K562 (cell line): ENCODE results near the gene RNF141. TPM values are rescaled to one million over a fixed set of nuclear protein-coding genes. Genes with fewer than 3 reads are reported as not detected.

Experiments used
- COPS2 ChIP-seq: fragments of 450-650 bp; conservative IDR thresholded peaks from 2 replicates; pipeline ENCODE4 v1.6.1; 2016; ENCODE audit warnings: mild to moderate bottlenecking, moderate library complexity
- DIDO1 ChIP-seq: fragments of 450-650 bp; IDR thresholded peaks from 2 replicates; pipeline ENCODE4 v1.6.1; 2016; ENCODE audit warnings: low read depth, missing biosample characterization, missing genetic modification characterization
- NEUROD1 ChIP-seq: fragments of 150-350 bp; IDR thresholded peaks from 2 replicates; pipeline ENCODE4 v1.6.1; 2014; ENCODE audit warnings: borderline replicate concordance, low read length, low read depth; ENCODE audit not compliant: partially characterized antibody
- SMC3 ChIP-seq: conservative IDR thresholded peaks from 2 replicates; pipeline ENCODE4 v1.6.1; 2011; ENCODE audit warnings: low read depth, low read length, improper control_type of control experiment; ENCODE audit not compliant: insufficient read depth
- THRAP3 ChIP-seq: fragments of 450-650 bp; IDR thresholded peaks from 2 replicates; pipeline ENCODE4 v1.6.1; 2016; ENCODE audit warnings: mild to moderate bottlenecking, inconsistent platforms, borderline replicate concordance
- polyA plus RNA-seq, 8 experiments: library from polyadenylated mRNA; depleted of rRNA in 4 of 8; stranded (reverse) in 5 of 8; unstranded in 3 of 8; fragments of >200 nt; fragmentation: Nextera tagmentation in 2 of 8; fragmentation: Illumina TruSeq in 1 of 8; extraction: Ambion mirVana in 2 of 8; extraction: Trizol in 1 of 8; gene quantifications; 2 replicates each; pipeline versions ENCODE4 v1.2.1 to v1.2.3, GENCODE V29; 2011 to 2014; ENCODE audit warnings: inconsistent platforms in 1 of 8, missing spikeins in 1 of 8
- total RNA-seq, 7 experiments: library from RNA; depleted of rRNA in 6 of 7; stranded (reverse); fragments of >200 nt in 6 of 7; fragmentation: Illumina TruSeq in 2 of 7; extraction: Trizol in 2 of 7; gene quantifications; 2 replicates each; pipeline versions ENCODE4 v1.2.1 to v1.2.3, GENCODE V29; 2011 to 2021; ENCODE audit warnings: low replicate concordance in 1 of 7
- TF ChIP-seq, protein P1 (sequence below): fragments of 200-600 bp; sonication (generic); IDR thresholded peaks from one replicate; pipeline ENCODE4 v1.6.1; 2012; ENCODE audit warnings: mild to moderate bottlenecking, low read depth, low read length, inconsistent platforms
- TF ChIP-seq, protein P2 (sequence below): sonication (generic); formaldehyde crosslinking; IDR thresholded peaks from 2 replicates; pipeline ENCODE4 v1.8.1; 2023; ENCODE audit warnings: mild to moderate bottlenecking, missing genetic modification reagents
- TF ChIP-seq, protein P3 (sequence below): fragments of 250-450 bp; sonication (Bioruptor Pico); IDR thresholded peaks from 2 replicates; pipeline ENCODE4 v1.5.0; 2020; ENCODE audit warnings: mild to moderate bottlenecking, borderline replicate concordance
- TF ChIP-seq, protein P4 (sequence below): fragments of 450-650 bp; formaldehyde crosslinking; conservative IDR thresholded peaks from 2 replicates; pipeline ENCODE4 v1.4.0; 2022; ENCODE audit warnings: mild to moderate bottlenecking, missing genetic modification characterization

Gene RNF141
- total and polyA plus RNA-seq, 9 of the 15 experiments (the other 6 are each of a cell fraction or from before 2014, with no cell fraction given), result 9.7 to 51.9 (median 18.9) TPM

GRCh38 chr11:10490398-10491241 lies 50.4 kb downstream of the RNF141 start (continued):
- TF ChIP-seq, protein P1, sequence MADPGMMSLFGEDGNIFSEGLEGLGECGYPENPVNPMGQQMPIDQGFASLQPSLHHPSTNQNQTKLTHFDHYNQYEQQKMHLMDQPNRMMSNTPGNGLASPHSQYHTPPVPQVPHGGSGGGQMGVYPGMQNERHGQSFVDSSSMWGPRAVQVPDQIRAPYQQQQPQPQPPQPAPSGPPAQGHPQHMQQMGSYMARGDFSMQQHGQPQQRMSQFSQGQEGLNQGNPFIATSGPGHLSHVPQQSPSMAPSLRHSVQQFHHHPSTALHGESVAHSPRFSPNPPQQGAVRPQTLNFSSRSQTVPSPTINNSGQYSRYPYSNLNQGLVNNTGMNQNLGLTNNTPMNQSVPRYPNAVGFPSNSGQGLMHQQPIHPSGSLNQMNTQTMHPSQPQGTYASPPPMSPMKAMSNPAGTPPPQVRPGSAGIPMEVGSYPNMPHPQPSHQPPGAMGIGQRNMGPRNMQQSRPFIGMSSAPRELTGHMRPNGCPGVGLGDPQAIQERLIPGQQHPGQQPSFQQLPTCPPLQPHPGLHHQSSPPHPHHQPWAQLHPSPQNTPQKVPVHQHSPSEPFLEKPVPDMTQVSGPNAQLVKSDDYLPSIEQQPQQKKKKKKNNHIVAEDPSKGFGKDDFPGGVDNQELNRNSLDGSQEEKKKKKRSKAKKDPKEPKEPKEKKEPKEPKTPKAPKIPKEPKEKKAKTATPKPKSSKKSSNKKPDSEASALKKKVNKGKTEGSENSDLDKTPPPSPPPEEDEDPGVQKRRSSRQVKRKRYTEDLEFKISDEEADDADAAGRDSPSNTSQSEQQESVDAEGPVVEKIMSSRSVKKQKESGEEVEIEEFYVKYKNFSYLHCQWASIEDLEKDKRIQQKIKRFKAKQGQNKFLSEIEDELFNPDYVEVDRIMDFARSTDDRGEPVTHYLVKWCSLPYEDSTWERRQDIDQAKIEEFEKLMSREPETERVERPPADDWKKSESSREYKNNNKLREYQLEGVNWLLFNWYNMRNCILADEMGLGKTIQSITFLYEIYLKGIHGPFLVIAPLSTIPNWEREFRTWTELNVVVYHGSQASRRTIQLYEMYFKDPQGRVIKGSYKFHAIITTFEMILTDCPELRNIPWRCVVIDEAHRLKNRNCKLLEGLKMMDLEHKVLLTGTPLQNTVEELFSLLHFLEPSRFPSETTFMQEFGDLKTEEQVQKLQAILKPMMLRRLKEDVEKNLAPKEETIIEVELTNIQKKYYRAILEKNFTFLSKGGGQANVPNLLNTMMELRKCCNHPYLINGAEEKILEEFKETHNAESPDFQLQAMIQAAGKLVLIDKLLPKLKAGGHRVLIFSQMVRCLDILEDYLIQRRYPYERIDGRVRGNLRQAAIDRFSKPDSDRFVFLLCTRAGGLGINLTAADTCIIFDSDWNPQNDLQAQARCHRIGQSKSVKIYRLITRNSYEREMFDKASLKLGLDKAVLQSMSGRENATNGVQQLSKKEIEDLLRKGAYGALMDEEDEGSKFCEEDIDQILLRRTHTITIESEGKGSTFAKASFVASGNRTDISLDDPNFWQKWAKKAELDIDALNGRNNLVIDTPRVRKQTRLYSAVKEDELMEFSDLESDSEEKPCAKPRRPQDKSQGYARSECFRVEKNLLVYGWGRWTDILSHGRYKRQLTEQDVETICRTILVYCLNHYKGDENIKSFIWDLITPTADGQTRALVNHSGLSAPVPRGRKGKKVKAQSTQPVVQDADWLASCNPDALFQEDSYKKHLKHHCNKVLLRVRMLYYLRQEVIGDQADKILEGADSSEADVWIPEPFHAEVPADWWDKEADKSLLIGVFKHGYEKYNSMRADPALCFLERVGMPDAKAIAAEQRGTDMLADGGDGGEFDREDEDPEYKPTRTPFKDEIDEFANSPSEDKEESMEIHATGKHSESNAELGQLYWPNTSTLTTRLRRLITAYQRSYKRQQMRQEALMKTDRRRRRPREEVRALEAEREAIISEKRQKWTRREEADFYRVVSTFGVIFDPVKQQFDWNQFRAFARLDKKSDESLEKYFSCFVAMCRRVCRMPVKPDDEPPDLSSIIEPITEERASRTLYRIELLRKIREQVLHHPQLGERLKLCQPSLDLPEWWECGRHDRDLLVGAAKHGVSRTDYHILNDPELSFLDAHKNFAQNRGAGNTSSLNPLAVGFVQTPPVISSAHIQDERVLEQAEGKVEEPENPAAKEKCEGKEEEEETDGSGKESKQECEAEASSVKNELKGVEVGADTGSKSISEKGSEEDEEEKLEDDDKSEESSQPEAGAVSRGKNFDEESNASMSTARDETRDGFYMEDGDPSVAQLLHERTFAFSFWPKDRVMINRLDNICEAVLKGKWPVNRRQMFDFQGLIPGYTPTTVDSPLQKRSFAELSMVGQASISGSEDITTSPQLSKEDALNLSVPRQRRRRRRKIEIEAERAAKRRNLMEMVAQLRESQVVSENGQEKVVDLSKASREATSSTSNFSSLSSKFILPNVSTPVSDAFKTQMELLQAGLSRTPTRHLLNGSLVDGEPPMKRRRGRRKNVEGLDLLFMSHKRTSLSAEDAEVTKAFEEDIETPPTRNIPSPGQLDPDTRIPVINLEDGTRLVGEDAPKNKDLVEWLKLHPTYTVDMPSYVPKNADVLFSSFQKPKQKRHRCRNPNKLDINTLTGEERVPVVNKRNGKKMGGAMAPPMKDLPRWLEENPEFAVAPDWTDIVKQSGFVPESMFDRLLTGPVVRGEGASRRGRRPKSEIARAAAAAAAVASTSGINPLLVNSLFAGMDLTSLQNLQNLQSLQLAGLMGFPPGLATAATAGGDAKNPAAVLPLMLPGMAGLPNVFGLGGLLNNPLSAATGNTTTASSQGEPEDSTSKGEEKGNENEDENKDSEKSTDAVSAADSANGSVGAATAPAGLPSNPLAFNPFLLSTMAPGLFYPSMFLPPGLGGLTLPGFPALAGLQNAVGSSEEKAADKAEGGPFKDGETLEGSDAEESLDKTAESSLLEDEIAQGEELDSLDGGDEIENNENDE, result no peak
- TF ChIP-seq, protein P2, sequence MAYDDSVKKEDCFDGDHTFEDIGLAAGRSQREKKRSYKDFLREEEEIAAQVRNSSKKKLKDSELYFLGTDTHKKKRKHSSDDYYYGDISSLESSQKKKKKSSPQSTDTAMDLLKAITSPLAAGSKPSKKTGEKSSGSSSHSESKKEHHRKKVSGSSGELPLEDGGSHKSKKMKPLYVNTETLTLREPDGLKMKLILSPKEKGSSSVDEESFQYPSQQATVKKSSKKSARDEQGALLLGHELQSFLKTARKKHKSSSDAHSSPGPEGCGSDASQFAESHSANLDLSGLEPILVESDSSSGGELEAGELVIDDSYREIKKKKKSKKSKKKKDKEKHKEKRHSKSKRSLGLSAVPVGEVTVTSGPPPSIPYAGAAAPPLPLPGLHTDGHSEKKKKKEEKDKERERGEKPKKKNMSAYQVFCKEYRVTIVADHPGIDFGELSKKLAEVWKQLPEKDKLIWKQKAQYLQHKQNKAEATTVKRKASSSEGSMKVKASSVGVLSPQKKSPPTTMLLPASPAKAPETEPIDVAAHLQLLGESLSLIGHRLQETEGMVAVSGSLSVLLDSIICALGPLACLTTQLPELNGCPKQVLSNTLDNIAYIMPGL, result no peak
- TF ChIP-seq NEUROD1 (peak; percentile 39), DIDO1 (tag) (no peak), SMC3 (no peak), THRAP3 (no peak), COPS2 (no peak)
- TF ChIP-seq, protein P3, sequence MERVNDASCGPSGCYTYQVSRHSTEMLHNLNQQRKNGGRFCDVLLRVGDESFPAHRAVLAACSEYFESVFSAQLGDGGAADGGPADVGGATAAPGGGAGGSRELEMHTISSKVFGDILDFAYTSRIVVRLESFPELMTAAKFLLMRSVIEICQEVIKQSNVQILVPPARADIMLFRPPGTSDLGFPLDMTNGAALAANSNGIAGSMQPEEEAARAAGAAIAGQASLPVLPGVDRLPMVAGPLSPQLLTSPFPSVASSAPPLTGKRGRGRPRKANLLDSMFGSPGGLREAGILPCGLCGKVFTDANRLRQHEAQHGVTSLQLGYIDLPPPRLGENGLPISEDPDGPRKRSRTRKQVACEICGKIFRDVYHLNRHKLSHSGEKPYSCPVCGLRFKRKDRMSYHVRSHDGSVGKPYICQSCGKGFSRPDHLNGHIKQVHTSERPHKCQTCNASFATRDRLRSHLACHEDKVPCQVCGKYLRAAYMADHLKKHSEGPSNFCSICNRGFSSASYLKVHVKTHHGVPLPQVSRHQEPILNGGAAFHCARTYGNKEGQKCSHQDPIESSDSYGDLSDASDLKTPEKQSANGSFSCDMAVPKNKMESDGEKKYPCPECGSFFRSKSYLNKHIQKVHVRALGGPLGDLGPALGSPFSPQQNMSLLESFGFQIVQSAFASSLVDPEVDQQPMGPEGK (CRISPR knock-in tag), result no peak
- TF ChIP-seq, protein P4, sequence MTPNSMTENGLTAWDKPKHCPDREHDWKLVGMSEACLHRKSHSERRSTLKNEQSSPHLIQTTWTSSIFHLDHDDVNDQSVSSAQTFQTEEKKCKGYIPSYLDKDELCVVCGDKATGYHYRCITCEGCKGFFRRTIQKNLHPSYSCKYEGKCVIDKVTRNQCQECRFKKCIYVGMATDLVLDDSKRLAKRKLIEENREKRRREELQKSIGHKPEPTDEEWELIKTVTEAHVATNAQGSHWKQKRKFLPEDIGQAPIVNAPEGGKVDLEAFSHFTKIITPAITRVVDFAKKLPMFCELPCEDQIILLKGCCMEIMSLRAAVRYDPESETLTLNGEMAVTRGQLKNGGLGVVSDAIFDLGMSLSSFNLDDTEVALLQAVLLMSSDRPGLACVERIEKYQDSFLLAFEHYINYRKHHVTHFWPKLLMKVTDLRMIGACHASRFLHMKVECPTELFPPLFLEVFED (CRISPR knock-in tag), result no peak
